IMR-90 (cell line): Measurements from ENCODE around the gene SLC9A7. TPM values are rescaled to one million over a fixed set of nuclear protein-coding genes. Genes with fewer than 3 reads are reported as not detected.

ENCODE experiments used
- ATAC-seq: fragments of 200-7000 bp; cut with Tn5 transposase; 2 replicates; pipeline ENCODE4 v1.9.1; 2020; ENCODE audit warnings: low read depth, mild to moderate bottlenecking, moderate library complexity
- BruUV-seq: library from RNA; stranded (reverse); fragments of 400-500 nt; replicated peaks from 2 replicates; lab custom pipeline; 2021; lab: Mats Ljungman, UMichigan
- CTCF ChIA-PET: fragments of 300-600 bp; formaldehyde crosslinking; extraction: SDS; loops from one replicate; lab custom pipeline; 2021; ENCODE audit warnings: antibody characterized with exemption; lab: Yijun Ruan, JAX
- POLR2A ChIA-PET: fragments of 300-600 bp; sonication (Branson Sonifier 250); formaldehyde crosslinking; loops from one replicate; lab custom pipeline; 2022; ENCODE audit warnings: antibody characterized with exemption; ENCODE audit not compliant: unreplicated experiment; lab: Charles Lee
- DNase-seq: peaks from one replicate; pipeline ENCODE4 v3.0.0; 2013
- H2AFZ ChIP-seq: replicated peaks from 2 replicates; pipeline ENCODE3; 2013; ENCODE audit warnings: low read length, mild to moderate bottlenecking; ENCODE audit not compliant: poor library complexity
- H2AK5ac ChIP-seq: 2 replicates; pipeline ENCODE4 v1.6.1; 2013; ENCODE audit warnings: low read depth, low read length, inconsistent platforms
- H2AK9ac ChIP-seq: replicated peaks from 2 replicates; pipeline ENCODE3; 2013; ENCODE audit warnings: mild to moderate bottlenecking, low read depth, low read length, moderate library complexity; ENCODE audit not compliant: poor library complexity
- H2BK120ac ChIP-seq: 2 replicates; pipeline ENCODE4 v1.6.1; 2013; ENCODE audit warnings: low read depth, low read length, inconsistent platforms
- H2BK15ac ChIP-seq: 3 replicates; pipeline ENCODE4 v1.6.1; 2013; ENCODE audit warnings: low read depth, low read length, inconsistent platforms
- H2BK20ac ChIP-seq: 2 replicates; pipeline ENCODE4 v1.6.1; 2013; ENCODE audit warnings: low read depth, mild to moderate bottlenecking, inconsistent platforms, low read length, moderate library complexity
- H2BK5ac ChIP-seq: 2 replicates; pipeline ENCODE4 v1.6.1; 2013; ENCODE audit warnings: mild to moderate bottlenecking, low read depth, low read length, inconsistent platforms; ENCODE audit not compliant: poor library complexity, severe bottlenecking
- H3K14ac ChIP-seq: replicated peaks from 2 replicates; pipeline ENCODE4 v1.6.1; 2013; ENCODE audit warnings: low read depth, low read length, inconsistent platforms
- H3K18ac ChIP-seq: 2 replicates; pipeline ENCODE4 v1.6.1; 2013; ENCODE audit warnings: low read depth, low read length, control low read depth
- H3K23ac ChIP-seq: 2 replicates; pipeline ENCODE4 v1.6.1; 2013; ENCODE audit warnings: low read depth, low read length, inconsistent platforms
- H3K27ac ChIP-seq: 2 replicates; pipeline ENCODE4 v1.5.1; 2013; ENCODE audit warnings: mild to moderate bottlenecking, control low read depth, low read length; ENCODE audit not compliant: insufficient read depth
- H3K27me3 ChIP-seq: 2 replicates; pipeline ENCODE4 v1.6.1; 2013; ENCODE audit warnings: low read length; ENCODE audit not compliant: control insufficient read depth, insufficient read depth
- H3K36me3 ChIP-seq: 2 replicates; pipeline ENCODE4 v1.6.1; 2013; ENCODE audit warnings: low read length, mixed read lengths; ENCODE audit not compliant: control insufficient read depth, insufficient read depth
- H3K4ac ChIP-seq: 2 replicates; pipeline ENCODE4 v1.6.1; 2013; ENCODE audit warnings: low read depth, low read length, inconsistent platforms
- H3K4me1 ChIP-seq: 2 replicates; pipeline ENCODE4 v1.6.1; 2013; ENCODE audit warnings: low read length, mixed read lengths; ENCODE audit not compliant: control insufficient read depth, insufficient read depth
- H3K4me2 ChIP-seq: 2 replicates; pipeline ENCODE4 v1.6.1; 2013; ENCODE audit warnings: low read depth, mild to moderate bottlenecking, control low read depth, low read length, moderate library complexity
- H3K4me3 ChIP-seq: 2 replicates; pipeline ENCODE4 v1.5.1; 2013; ENCODE audit warnings: low read depth, mild to moderate bottlenecking, control low read depth, low read length, moderate library complexity; ENCODE audit not compliant: insufficient read depth
- H3K56ac ChIP-seq: 2 replicates; pipeline ENCODE4 v1.6.1; 2013; ENCODE audit warnings: low read length, inconsistent platforms; ENCODE audit not compliant: insufficient read depth; ENCODE audit errors: extremely low read depth
- H3K79me1 ChIP-seq, 2 experiments: 2 replicates each; pipeline ENCODE4 v1.6.1; 2013; ENCODE audit warnings: low read length in 2 of 2, inconsistent platforms in 1 of 2, low read depth in 1 of 2
- H3K9ac ChIP-seq: 2 replicates; pipeline ENCODE4 v1.6.1; 2013; ENCODE audit warnings: low read depth, low read length, control low read depth
- H3K9me1 ChIP-seq: 2 replicates; pipeline ENCODE4 v1.6.1; 2013; ENCODE audit warnings: low read length, inconsistent platforms; ENCODE audit not compliant: insufficient read depth
- H3K9me3 ChIP-seq: 2 replicates; pipeline ENCODE4 v1.6.1; 2013; ENCODE audit warnings: low read length; ENCODE audit not compliant: control insufficient read depth, insufficient read depth
- H4K20me1 ChIP-seq: 2 replicates; pipeline ENCODE4 v1.6.1; 2013; ENCODE audit warnings: low read length, inconsistent platforms; ENCODE audit not compliant: insufficient read depth
- H4K5ac ChIP-seq: 2 replicates; pipeline ENCODE4 v1.6.1; 2013; ENCODE audit warnings: mild to moderate bottlenecking, low read depth, low read length, control low read depth
- H4K8ac ChIP-seq, 2 experiments: 2 replicates each; pipeline ENCODE4 v1.6.1; 2013; ENCODE audit warnings: low read depth in 2 of 2, low read length in 2 of 2, control low read depth in 1 of 2, inconsistent platforms in 1 of 2
- H4K91ac ChIP-seq: 2 replicates; pipeline ENCODE4 v1.6.1; 2013; ENCODE audit warnings: low read depth, low read length, inconsistent platforms; ENCODE audit not compliant: insufficient read depth
- FOS ChIP-seq: fragments of 150-350 bp; IDR thresholded peaks from 2 replicates; pipeline ENCODE4 v1.6.1; 2016; ENCODE audit warnings: low read depth, low read length
- MAFK ChIP-seq: IDR thresholded peaks from 2 replicates; pipeline ENCODE4 v1.6.1; 2012; ENCODE audit warnings: low read depth, low read length, improper control_type of control experiment
- MAZ ChIP-seq: IDR thresholded peaks from 2 replicates; pipeline ENCODE4 v1.6.1; 2012; ENCODE audit warnings: low read depth, mild to moderate bottlenecking, low read length, improper control_type of control experiment, moderate library complexity, borderline replicate concordance
- RAD21 ChIP-seq: IDR thresholded peaks from 2 replicates; pipeline ENCODE4 v1.6.1; 2012; ENCODE audit warnings: low read length, improper control_type of control experiment
- RCOR1 ChIP-seq: IDR thresholded peaks from 2 replicates; pipeline ENCODE4 v1.6.1; 2012; ENCODE audit warnings: mild to moderate bottlenecking, low read length, improper control_type of control experiment; ENCODE audit not compliant: insufficient replicate concordance
- RFX5 ChIP-seq: IDR thresholded peaks from 2 replicates; pipeline ENCODE4 v1.8.0; 2012; ENCODE audit warnings: low read depth, mild to moderate bottlenecking, low read length, moderate library complexity
- WGBS, 2 experiments: methylation state at CpG; one replicate each; pipeline versions ENCODE4 v1.1.5 to v1.1.7; 2013; ENCODE audit warnings: missing lambda C conversion rate in 2 of 2; ENCODE audit not compliant: insufficient read length in 1 of 2; ENCODE audit errors: extremely low coverage in 2 of 2; 5-methylcytosine and 5-hydroxymethylcytosine counted together
- dilution Hi-C: fragments of 300-500 bp; cut with HindIII; formaldehyde crosslinking; loops from one replicate; pipeline ENCODE4 v1.14.3; 2018; ENCODE audit warnings: low sequenced_read_pairs; ENCODE audit not compliant: unreplicated experiment
- in situ Hi-C: fragments of 300-500 bp; cut with MboI; formaldehyde crosslinking; loops from 3 replicates; pipeline ENCODE4 v1.14.3; 2019; ENCODE audit warnings: low sequenced_read_pairs, inconsistent platforms, mixed read lengths
- intact Hi-C: fragments of 100-400 bp; cut with micrococcal nuclease; formaldehyde crosslinking; loops from 2 replicates; pipeline ENCODE4 v1.10.0; 2022
- polyA plus RNA-seq, 3 experiments: library from polyadenylated mRNA; depleted of rRNA; stranded (reverse); fragments of >200 nt; gene quantifications; 2 replicates each; pipeline ENCODE4 v1.2.3, GENCODE V29; 2012; ENCODE audit warnings: low replicate concordance in 1 of 3
- total RNA-seq: library from RNA; depleted of rRNA; stranded (reverse); fragments of >200 nt; gene quantifications from 2 replicates; pipeline ENCODE4 v1.2.3, GENCODE V29; 2012
- TF ChIP-seq, protein P1 (sequence below): conservative IDR thresholded peaks from 2 replicates; pipeline ENCODE4 v1.5.1; 2012; ENCODE audit warnings: mild to moderate bottlenecking, low read depth, low read length, improper control_type of control experiment

SLC9A7 gene
- total and polyA plus RNA-seq, 2 of the 4 experiments (the other 2 are of a cell fraction), result 14.4 to 76.4 TPM

DNA sequence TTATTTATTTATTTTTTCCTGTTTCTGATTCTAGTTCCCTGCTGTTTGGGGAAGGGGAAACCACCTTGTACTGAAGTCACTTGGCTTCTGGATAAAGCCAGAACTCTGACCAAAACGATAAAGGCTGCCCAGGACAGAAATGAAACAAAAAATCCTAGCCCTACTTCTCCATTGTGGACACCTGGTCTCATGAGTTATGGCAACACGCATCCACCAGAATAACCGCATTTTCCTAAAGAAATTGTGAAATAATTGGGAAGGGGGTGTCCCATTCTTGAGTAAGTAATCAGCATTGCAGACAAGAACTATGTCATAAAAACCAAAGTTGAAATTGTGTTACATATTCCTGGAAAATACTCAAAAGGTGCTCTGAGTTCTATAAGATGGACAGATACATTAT lies 42.1 kb downstream of the SLC9A7 start:
- H3K4ac ChIP-seq, result no peak overlapping the region
- TF ChIP-seq MAFK (no peak), FOS (no peak), RFX5 (no peak), RAD21 (no peak), MAZ (no peak), RCOR1 (no peak)
- TF ChIP-seq, protein P1, sequence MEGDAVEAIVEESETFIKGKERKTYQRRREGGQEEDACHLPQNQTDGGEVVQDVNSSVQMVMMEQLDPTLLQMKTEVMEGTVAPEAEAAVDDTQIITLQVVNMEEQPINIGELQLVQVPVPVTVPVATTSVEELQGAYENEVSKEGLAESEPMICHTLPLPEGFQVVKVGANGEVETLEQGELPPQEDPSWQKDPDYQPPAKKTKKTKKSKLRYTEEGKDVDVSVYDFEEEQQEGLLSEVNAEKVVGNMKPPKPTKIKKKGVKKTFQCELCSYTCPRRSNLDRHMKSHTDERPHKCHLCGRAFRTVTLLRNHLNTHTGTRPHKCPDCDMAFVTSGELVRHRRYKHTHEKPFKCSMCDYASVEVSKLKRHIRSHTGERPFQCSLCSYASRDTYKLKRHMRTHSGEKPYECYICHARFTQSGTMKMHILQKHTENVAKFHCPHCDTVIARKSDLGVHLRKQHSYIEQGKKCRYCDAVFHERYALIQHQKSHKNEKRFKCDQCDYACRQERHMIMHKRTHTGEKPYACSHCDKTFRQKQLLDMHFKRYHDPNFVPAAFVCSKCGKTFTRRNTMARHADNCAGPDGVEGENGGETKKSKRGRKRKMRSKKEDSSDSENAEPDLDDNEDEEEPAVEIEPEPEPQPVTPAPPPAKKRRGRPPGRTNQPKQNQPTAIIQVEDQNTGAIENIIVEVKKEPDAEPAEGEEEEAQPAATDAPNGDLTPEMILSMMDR, result no peak
- no peak overlapping the region for H3K18ac ChIP-seq
- DNase-seq, result no peak
- ChIA-PET POLR2A (no interaction called here), CTCF (no interaction called here)
- H3K56ac ChIP-seq, result no peak overlapping the region
- H2BK15ac ChIP-seq, result no peak overlapping the region
- H3K9ac ChIP-seq, result no peak overlapping the region
- H2BK20ac ChIP-seq, result no peak overlapping the region
- no peak overlapping the region for H2AFZ ChIP-seq
- intact Hi-C loops, result no loop called here
- no peak overlapping the region for H2AK5ac ChIP-seq
- no peaks in the 10 kb centered on the region for H4K20me1 ChIP-seq
- no peak for ATAC-seq
- no peak overlapping the region for H4K8ac ChIP-seq
- no peak overlapping the region for H2BK5ac ChIP-seq
- H3K27me3 ChIP-seq, result no peaks in the 10 kb centered on the region
- H3K4me2 ChIP-seq, result no peak overlapping the region
- no peak overlapping the region for H4K5ac ChIP-seq
- no peaks in the 10 kb centered on the region for H3K9me3 ChIP-seq
- peaks cover 2% of the 10 kb centered on the region; the same call in 1 of the 2 replicates for H3K4me1 ChIP-seq
- no peak overlapping the region for H3K23ac ChIP-seq
- H3K14ac ChIP-seq, result no peak overlapping the region
- dilution Hi-C loops, result no loop called here
- no peaks in the 10 kb centered on the region for H3K9me1 ChIP-seq
- peaks cover 2 to 14% of the 10 kb centered on the region in 2 experiments; a peak in 2 of 4 replicates for H3K79me1 ChIP-seq
- H3K4me3 ChIP-seq, result no peak overlapping the region
- no TSS peak for BruUV-seq
- no CpG with 5 or more reads among the region's 3 CpGs for WGBS, 2 experiments
- H3K36me3 ChIP-seq, result no peaks in the 10 kb centered on the region
- H4K91ac ChIP-seq, result no peak overlapping the region
- in situ Hi-C loops, result no loop called here
- no peak overlapping the region for H3K27ac ChIP-seq
- no peak overlapping the region for H2AK9ac ChIP-seq
- no peak overlapping the region for H2BK120ac ChIP-seq
